GM11168 (cell line): ENCODE measurements around the gene FMC1.

ENCODE experiments used
- in situ Hi-C: fragments of 300-500 bp; cut with MboI; formaldehyde crosslinking; loops from one replicate; pipeline ENCODE4 v1.12.0; 2022; ENCODE audit warnings: low sequenced_read_pairs; ENCODE audit not compliant: unreplicated experiment

The FMC1 gene

GRCh38 chr7:139370301-139370942 is 29.3 kb downstream of the FMC1 start:
- in situ Hi-C loops = no loop called here

DNA sequence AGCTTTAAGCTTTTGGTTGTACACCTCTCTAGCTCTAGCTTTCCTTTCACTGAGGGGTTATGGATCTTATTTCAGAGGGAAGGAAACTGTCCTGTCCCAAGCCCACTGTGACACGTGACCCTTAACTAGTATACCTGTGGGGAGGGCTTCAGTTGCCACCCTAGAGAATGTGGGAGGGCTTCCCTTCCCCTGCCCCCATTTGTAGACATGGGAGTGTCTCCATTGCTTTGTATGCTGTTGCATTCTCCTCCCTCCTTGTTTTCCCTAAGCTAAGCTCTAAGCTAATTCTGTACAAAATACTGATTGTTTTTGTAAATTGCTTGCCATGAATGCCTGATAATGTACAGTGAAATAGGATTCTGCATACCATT is 29.8 kb downstream of the FMC1 start:
- in situ Hi-C loops = no loop called here

GRCh38 chr7:139374246-139374645 is 33.1 kb downstream of the FMC1 start:
- in situ Hi-C loops = no loop called here

GRCh38 chr7:139382439-139382838 is 41.3 kb downstream of the FMC1 start:
- in situ Hi-C loops = no loop called here

DNA sequence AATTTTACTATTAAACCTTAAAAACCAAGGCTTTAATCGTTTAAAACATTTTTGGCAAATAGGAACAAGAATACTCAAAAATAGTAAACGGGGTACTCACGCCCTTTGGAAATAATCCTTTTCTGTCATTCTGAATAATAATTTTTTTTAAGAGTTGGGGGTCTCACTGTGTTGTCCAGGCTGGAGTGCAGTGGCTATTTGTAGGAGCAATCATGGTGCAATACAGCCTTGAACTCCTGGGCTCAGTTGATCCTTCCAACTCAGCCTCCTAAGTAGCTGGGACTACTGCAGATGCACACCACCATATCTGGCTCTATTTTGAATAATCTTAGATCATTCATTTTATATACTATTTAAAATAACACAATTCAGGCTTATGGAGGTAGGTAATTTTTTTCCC is 43.5 kb downstream of the FMC1 start:
- in situ Hi-C loops = no loop called here

DNA sequence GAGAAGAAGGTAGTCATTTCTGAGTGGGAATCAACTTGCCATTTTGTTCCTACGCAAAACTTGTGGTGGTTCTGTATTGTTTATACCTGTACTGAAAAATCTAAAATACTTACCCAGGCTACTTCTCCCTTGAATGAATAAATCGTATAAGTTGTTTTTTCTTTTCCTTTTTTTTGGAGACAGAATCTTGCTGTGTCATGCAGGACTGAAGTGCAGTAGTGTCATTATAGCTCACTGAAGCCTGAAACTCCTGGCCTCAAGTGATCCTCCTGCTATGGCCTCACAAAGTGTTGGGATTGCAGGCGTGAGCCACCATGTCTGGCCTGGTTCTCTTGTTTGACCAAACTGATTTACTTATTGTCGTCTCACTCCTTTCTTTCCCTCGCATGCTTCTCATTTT is 46.5 kb downstream of the FMC1 start:
- in situ Hi-C loops = no loop called here

GRCh38 chr7:139389091-139389490 is 48.0 kb downstream of the FMC1 start:
- in situ Hi-C loops = no loop called here

- in situ Hi-C loops = no loop called here
These were observed 48.6 kb downstream of the FMC1 start for GRCh38 chr7:139389774-139390173.

DNA sequence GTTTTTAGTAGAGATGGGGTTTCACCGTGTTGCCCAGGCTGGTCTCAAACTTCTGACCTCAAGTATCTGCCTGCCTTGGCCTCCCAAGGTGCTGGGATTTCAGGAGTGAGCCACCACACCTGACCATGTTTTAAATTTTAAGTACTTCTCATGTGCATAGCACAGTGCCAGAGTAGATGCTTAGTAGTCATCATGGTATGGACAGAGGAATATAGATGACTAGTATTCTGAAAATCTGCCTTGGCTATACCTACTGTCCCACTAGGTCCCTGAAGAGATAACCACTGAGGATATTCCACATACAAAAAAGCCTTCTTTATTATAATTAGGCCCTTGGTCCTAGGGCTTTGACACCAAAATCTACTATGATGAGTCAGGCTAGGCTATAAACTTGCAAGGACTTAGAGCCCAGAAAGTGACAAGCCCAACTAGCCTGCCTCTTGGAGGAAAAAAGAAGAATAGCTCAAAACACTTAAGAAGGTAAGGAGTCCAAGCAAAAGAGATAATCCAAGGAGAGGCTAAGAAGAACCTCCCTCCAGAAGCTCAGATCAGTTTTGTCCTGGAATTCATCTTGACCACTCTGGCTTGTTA is 52.6 kb downstream of the FMC1 start:
- in situ Hi-C loops = no loop called here

DNA sequence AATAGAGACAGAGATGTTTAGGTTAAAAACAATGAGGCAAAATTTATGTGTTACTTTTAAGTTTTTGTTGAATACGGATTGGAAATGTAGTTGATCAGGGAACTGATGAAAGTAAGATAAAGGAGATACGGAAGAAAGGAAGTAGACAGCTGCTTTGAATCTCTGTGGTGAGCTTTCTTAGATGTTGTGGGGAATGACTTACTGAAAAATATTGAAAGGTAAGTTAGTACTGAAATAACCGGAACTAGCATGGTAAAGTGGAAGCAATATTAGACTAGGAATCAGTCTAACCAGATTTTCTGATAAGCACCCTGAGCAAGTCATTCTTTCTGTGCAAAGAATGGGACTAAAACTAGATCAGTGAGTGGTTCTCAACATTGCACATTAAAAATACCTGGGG is 53.4 kb downstream of the FMC1 start:
- in situ Hi-C loops = no loop called here
